GM10248 (cell line): ENCODE results near the gene SH3D19.

Source experiments
- CTCF ChIA-PET: fragments of 300-600 bp; sonication (Branson Sonifier 250); formaldehyde crosslinking; extraction: SDS; loops from one replicate; lab custom pipeline; 2021; ENCODE audit warnings: antibody characterized with exemption; lab: Yijun Ruan, JAX
- POLR2A ChIA-PET: fragments of 350-650 bp; sonication (Branson Sonifier 250); formaldehyde crosslinking; extraction: SDS; loops from one replicate; lab custom pipeline; 2020; ENCODE audit warnings: antibody characterized with exemption; lab: Yijun Ruan, JAX
- DNase-seq: peaks from one replicate; pipeline ENCODE4 v3.0.0; 2012; ENCODE audit errors: extremely low spot score
- CTCF ChIP-seq: IDR thresholded peaks from 2 replicates; pipeline ENCODE4 v1.5.1; 2012; ENCODE audit warnings: mild to moderate bottlenecking, low read depth; ENCODE audit errors: extremely low read depth, missing control alignments, control extremely low read depth

Gene SH3D19

GRCh38 chr4:151158979-151159378 is 166.4 kb downstream of the SH3D19 start:
- POLR2A ChIA-PET: no interaction called here
- DNase-seq: no peak
- no peak for TF ChIP-seq CTCF
- CTCF ChIA-PET: interaction anchor here (0.9 to 1.5 kb wide), 2 partner anchors 10 to 15 kb away, joined by 3 to 4 read pairs; no protein-coding TSS in a partner anchor

GRCh38 chr4:151157543-151157942 is 167.9 kb downstream of the SH3D19 start:
- TF ChIP-seq CTCF: no peak
- POLR2A ChIA-PET: interaction anchor here (0.5 kb wide), 1 partner anchor 38 kb away, joined by 5 read pairs; no protein-coding TSS in a partner anchor
- CTCF ChIA-PET: interaction anchor here (1.5 kb wide), 1 partner anchor 11 kb away, joined by 4 read pairs; no protein-coding TSS in a partner anchor
- DNase-seq: no peak

- DNase-seq: no peak
- POLR2A ChIA-PET: no interaction called here
- CTCF ChIA-PET: no interaction called here
- no peak for TF ChIP-seq CTCF
Measured at GRCh38 chr4:151153585-151153984, 171.8 kb downstream of the SH3D19 start.

- DNase-seq: no peak
- CTCF ChIA-PET: interaction anchor here (1.2 kb wide), 1 partner anchor 11 kb away, joined by 4 read pairs; no protein-coding TSS in a partner anchor
Measured at GRCh38 chr4:151152028-151152427, 173.4 kb downstream of the SH3D19 start.

GRCh38 chr4:151150821-151151580 is 174.4 kb downstream of the SH3D19 start:
- no peak for DNase-seq
- CTCF ChIA-PET: no interaction called here
- POLR2A ChIA-PET: no interaction called here
- no peak for TF ChIP-seq CTCF

More at GRCh38 chr4:151152028-151152427, 173.4 kb downstream of the SH3D19 start:
- TF ChIP-seq CTCF: no peak
- POLR2A ChIA-PET: interaction anchor here (0.7 kb wide), 1 partner anchor 265 kb away, joined by 6 read pairs; no protein-coding TSS in a partner anchor

- no peak for TF ChIP-seq CTCF
- ChIA-PET POLR2A (no interaction called here), CTCF (interaction anchor here (0.8 to 1.2 kb wide), 2 partner anchors 9 to 34 kb away, joined by 3 read pairs; no protein-coding TSS in a partner anchor)
- no peak for DNase-seq
Measured at GRCh38 chr4:151148261-151148660, 177.1 kb downstream of the SH3D19 start.
